Measurements from ENCODE around the gene UNC13D.

GRCh38 chr17:75834928-75835653 lies 9.1 kb downstream of the UNC13D start:
- TF ChIP-seq CTCF (IDR thresholded peaks at IDR 0.05; ENCODE audit: poor library complexity, severe bottlenecking) (no peak), POLR2AphosphoS5 (IDR thresholded peaks at IDR 0.05) (no peak), TAF1 (IDR thresholded peaks at IDR 0.05; ENCODE audit: low read depth) (no peak), EZH2 (IDR thresholded peaks at IDR 0.05; ENCODE audit: borderline replicate concordance, insufficient read depth, low read length, poor library complexity, severe bottlenecking) (no peak)
- TF ChIP-seq, protein P1, sequence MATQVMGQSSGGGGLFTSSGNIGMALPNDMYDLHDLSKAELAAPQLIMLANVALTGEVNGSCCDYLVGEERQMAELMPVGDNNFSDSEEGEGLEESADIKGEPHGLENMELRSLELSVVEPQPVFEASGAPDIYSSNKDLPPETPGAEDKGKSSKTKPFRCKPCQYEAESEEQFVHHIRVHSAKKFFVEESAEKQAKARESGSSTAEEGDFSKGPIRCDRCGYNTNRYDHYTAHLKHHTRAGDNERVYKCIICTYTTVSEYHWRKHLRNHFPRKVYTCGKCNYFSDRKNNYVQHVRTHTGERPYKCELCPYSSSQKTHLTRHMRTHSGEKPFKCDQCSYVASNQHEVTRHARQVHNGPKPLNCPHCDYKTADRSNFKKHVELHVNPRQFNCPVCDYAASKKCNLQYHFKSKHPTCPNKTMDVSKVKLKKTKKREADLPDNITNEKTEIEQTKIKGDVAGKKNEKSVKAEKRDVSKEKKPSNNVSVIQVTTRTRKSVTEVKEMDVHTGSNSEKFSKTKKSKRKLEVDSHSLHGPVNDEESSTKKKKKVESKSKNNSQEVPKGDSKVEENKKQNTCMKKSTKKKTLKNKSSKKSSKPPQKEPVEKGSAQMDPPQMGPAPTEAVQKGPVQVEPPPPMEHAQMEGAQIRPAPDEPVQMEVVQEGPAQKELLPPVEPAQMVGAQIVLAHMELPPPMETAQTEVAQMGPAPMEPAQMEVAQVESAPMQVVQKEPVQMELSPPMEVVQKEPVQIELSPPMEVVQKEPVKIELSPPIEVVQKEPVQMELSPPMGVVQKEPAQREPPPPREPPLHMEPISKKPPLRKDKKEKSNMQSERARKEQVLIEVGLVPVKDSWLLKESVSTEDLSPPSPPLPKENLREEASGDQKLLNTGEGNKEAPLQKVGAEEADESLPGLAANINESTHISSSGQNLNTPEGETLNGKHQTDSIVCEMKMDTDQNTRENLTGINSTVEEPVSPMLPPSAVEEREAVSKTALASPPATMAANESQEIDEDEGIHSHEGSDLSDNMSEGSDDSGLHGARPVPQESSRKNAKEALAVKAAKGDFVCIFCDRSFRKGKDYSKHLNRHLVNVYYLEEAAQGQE (IDR thresholded peaks at IDR 0.05; ENCODE audit: borderline replicate concordance): no peak
